Measurements from ENCODE around the gene RNF180.

Gene RNF180

GRCh38 chr5:64140018-64140417 is 25.6 kb upstream of the RNF180 start:
- Histone ChIP-seq H2AFZ (ENCODE audit: low read depth, low read length) (no peak overlapping the region), H3K79me2 (ENCODE audit: insufficient read depth, low read length) (no peaks in the 10 kb centered on the region), H3K4me2 (ENCODE audit: insufficient read depth, low read length) (no peak overlapping the region), H3K27ac (ENCODE audit: low read length) (no peak overlapping the region), H3K4me3 (ENCODE audit: low read depth in 1 of 2, low read length in 2 of 2) (no peak overlapping the region), H4K20me1 (ENCODE audit: insufficient read depth, low read length) (no peaks in the 10 kb centered on the region), H3K27me3 (ENCODE audit: insufficient read depth, low read length, poor library complexity) (no peaks in the 10 kb centered on the region), H3K9me3 (ENCODE audit: insufficient read depth, low read length, severe bottlenecking) (no peaks in the 10 kb centered on the region), H3K4me1 (ENCODE audit: insufficient read depth, low read length) (no peaks in the 10 kb centered on the region), H3K36me3 (ENCODE audit: insufficient read depth, low read length) (no peaks in the 10 kb centered on the region), H3K9ac (ENCODE audit: low read depth, low read length) (no peak overlapping the region)
- DNase-seq, result no peak
- no peak for ATAC-seq (ENCODE audit: insufficient read depth, low read depth)
- TF ChIP-seq, protein P1, sequence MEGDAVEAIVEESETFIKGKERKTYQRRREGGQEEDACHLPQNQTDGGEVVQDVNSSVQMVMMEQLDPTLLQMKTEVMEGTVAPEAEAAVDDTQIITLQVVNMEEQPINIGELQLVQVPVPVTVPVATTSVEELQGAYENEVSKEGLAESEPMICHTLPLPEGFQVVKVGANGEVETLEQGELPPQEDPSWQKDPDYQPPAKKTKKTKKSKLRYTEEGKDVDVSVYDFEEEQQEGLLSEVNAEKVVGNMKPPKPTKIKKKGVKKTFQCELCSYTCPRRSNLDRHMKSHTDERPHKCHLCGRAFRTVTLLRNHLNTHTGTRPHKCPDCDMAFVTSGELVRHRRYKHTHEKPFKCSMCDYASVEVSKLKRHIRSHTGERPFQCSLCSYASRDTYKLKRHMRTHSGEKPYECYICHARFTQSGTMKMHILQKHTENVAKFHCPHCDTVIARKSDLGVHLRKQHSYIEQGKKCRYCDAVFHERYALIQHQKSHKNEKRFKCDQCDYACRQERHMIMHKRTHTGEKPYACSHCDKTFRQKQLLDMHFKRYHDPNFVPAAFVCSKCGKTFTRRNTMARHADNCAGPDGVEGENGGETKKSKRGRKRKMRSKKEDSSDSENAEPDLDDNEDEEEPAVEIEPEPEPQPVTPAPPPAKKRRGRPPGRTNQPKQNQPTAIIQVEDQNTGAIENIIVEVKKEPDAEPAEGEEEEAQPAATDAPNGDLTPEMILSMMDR (IDR thresholded peaks at IDR 0.05; ENCODE audit: borderline replicate concordance, extremely low read depth, low read length, poor library complexity, severe bottlenecking), result no peak

- no peak for DNase-seq
- Histone ChIP-seq H3K27ac (ENCODE audit: low read length) (no peak overlapping the region), H3K4me2 (ENCODE audit: insufficient read depth, low read length) (no peak overlapping the region), H3K9ac (ENCODE audit: low read depth, low read length) (no peak overlapping the region), H3K9me3 (ENCODE audit: insufficient read depth, low read length, severe bottlenecking) (no peaks in the 10 kb centered on the region), H4K20me1 (ENCODE audit: insufficient read depth, low read length) (no peaks in the 10 kb centered on the region), H3K4me1 (ENCODE audit: insufficient read depth, low read length) (no peaks in the 10 kb centered on the region), H3K79me2 (ENCODE audit: insufficient read depth, low read length) (no peaks in the 10 kb centered on the region), H3K36me3 (ENCODE audit: insufficient read depth, low read length) (no peaks in the 10 kb centered on the region), H2AFZ (ENCODE audit: low read depth, low read length) (no peak overlapping the region), H3K4me3 (ENCODE audit: low read depth in 1 of 2, low read length in 2 of 2) (no peak overlapping the region), H3K27me3 (ENCODE audit: insufficient read depth, low read length, poor library complexity) (no peaks in the 10 kb centered on the region)
- ATAC-seq (ENCODE audit: insufficient read depth, low read depth), result no peak
- no peak for TF ChIP-seq EZH2 (IDR thresholded peaks at IDR 0.05; ENCODE audit: borderline replicate concordance, low read depth, low read length, severe bottlenecking)
- TF ChIP-seq, protein P1 (IDR thresholded peaks at IDR 0.05; ENCODE audit: borderline replicate concordance, extremely low read depth, low read length, poor library complexity, severe bottlenecking), result no peak
Observed at GRCh38 chr5:64144425-64145215, 21.0 kb upstream of the RNF180 start.

- Histone ChIP-seq H4K20me1 (ENCODE audit: insufficient read depth, low read length) (no peaks in the 10 kb centered on the region), H3K79me2 (ENCODE audit: insufficient read depth, low read length) (no peaks in the 10 kb centered on the region), H3K4me2 (ENCODE audit: insufficient read depth, low read length) (no peak overlapping the region), H3K9ac (ENCODE audit: low read depth, low read length) (no peak overlapping the region), H2AFZ (ENCODE audit: low read depth, low read length) (no peak overlapping the region), H3K27me3 (ENCODE audit: insufficient read depth, low read length, poor library complexity) (no peaks in the 10 kb centered on the region), H3K36me3 (ENCODE audit: insufficient read depth, low read length) (no peaks in the 10 kb centered on the region), H3K4me1 (ENCODE audit: insufficient read depth, low read length) (no peaks in the 10 kb centered on the region), H3K27ac (ENCODE audit: low read length) (no peak overlapping the region), H3K9me3 (ENCODE audit: insufficient read depth, low read length, severe bottlenecking) (no peaks in the 10 kb centered on the region), H3K4me3 (ENCODE audit: low read depth in 1 of 2, low read length in 2 of 2) (no peak overlapping the region)
- TF ChIP-seq, protein P1 (IDR thresholded peaks at IDR 0.05; ENCODE audit: borderline replicate concordance, extremely low read depth, low read length, poor library complexity, severe bottlenecking), result no peak
- TF ChIP-seq EZH2 (IDR thresholded peaks at IDR 0.05; ENCODE audit: borderline replicate concordance, low read depth, low read length, severe bottlenecking), result no peak
- ATAC-seq (ENCODE audit: insufficient read depth, low read depth), result no peak
- no peak for DNase-seq
Observed at GRCh38 chr5:64145216-64145895, 20.3 kb upstream of the RNF180 start.
